GF-D8 (cell line): ENCODE results near the gene ABHD17C.

ENCODE experiments used
- DNase-seq: peaks from one replicate; lab custom pipeline; 2025; lab: John Stamatoyannopoulos, UW

ABHD17C gene

GRCh38 chr15:80764535-80764934 lies 69.4 kb downstream of the ABHD17C start:
- no peak for DNase-seq

GRCh38 chr15:80766275-80766674 lies 71.2 kb downstream of the ABHD17C start:
- no peak for DNase-seq

GRCh38 chr15:80768158-80768557 lies 73.0 kb downstream of the ABHD17C start:
- no peak for DNase-seq

GRCh38 chr15:80769153-80769828 lies 74.2 kb downstream of the ABHD17C start:
- no peak for DNase-seq

GRCh38 chr15:80769829-80770705 lies 75.0 kb downstream of the ABHD17C start:
- no peak for DNase-seq

GRCh38 chr15:80773122-80773551 lies 78.0 kb downstream of the ABHD17C start:
- DNase-seq: no peak

- DNase-seq: no peak
These were observed 78.8 kb downstream of the ABHD17C start for GRCh38 chr15:80773792-80774352.

- no peak for DNase-seq
These were observed 79.4 kb downstream of the ABHD17C start for GRCh38 chr15:80774486-80774885.

- no peak for DNase-seq
These were observed 80.2 kb downstream of the ABHD17C start for GRCh38 chr15:80775338-80775737.

GRCh38 chr15:80776420-80777045 lies 81.4 kb downstream of the ABHD17C start:
- DNase-seq: no peak

- no peak for DNase-seq
These were observed 82.0 kb downstream of the ABHD17C start for GRCh38 chr15:80777137-80777536.

- DNase-seq: no peak
These were observed 82.9 kb downstream of the ABHD17C start for GRCh38 chr15:80777826-80778620.

GRCh38 chr15:80778621-80778963 lies 83.5 kb downstream of the ABHD17C start:
- no peak for DNase-seq

GRCh38 chr15:80778964-80779657 lies 84.0 kb downstream of the ABHD17C start, which contains the start of gene CEMIP:
TSS of gene CEMIP (plus strand) at chr15:80779370. CDS start at chr15:80873880, 94,510 bp downstream.
- DNase-seq: no peak

- DNase-seq: no peak
These were observed 84.7 kb downstream of the ABHD17C start for GRCh38 chr15:80779658-80780415.

GRCh38 chr15:80780416-80781221 lies 85.5 kb downstream of the ABHD17C start:
- DNase-seq: no peak

- no peak for DNase-seq
These were observed 88.2 kb downstream of the ABHD17C start for GRCh38 chr15:80783260-80783659.

GRCh38 chr15:80785335-80785734 lies 90.2 kb downstream of the ABHD17C start:
- DNase-seq: no peak

- no peak for DNase-seq
These were observed 90.8 kb downstream of the ABHD17C start for GRCh38 chr15:80785811-80786354.
